Panc1 (cell line): ENCODE data around the gene BICRAL. TPM values are rescaled to one million over a fixed set of nuclear protein-coding genes. Genes with fewer than 3 reads are reported as not detected.

Source experiments
- ATAC-seq: fragments of 200-7000 bp; cut with Tn5 transposase; 2 replicates; pipeline ENCODE4 v1.9.1; 2020; ENCODE audit warnings: mild to moderate bottlenecking, moderate library complexity
- BruUV-seq: library from RNA; stranded (reverse); fragments of 400-500 nt; replicated peaks from 2 replicates; lab custom pipeline; 2021; lab: Mats Ljungman, UMichigan
- CTCF ChIA-PET: fragments of 300-600 bp; sonication (Branson Sonifier 250); formaldehyde crosslinking; loops from one replicate; lab custom pipeline; 2022; ENCODE audit warnings: antibody characterized with exemption; lab: Charles Lee
- POLR2A ChIA-PET: fragments of 300-600 bp; sonication (Branson Sonifier 250); formaldehyde crosslinking; loops from one replicate; lab custom pipeline; 2022; ENCODE audit warnings: antibody characterized with exemption; lab: Charles Lee
- DNase-seq: peaks from one replicate; pipeline ENCODE4 v3.0.0-alpha.2; 2010; ENCODE audit warnings: low read depth, low spot score
- H3K27ac ChIP-seq: 2 replicates; pipeline ENCODE4 v1.5.1; 2011; ENCODE audit warnings: mild to moderate bottlenecking, low read length, inconsistent platforms
- H3K27me3 ChIP-seq: fragments of 200-500 bp; sonication (Bioruptor generic); 2 replicates; pipeline ENCODE4 v1.6.0; 2014; ENCODE audit warnings: low read length, inconsistent platforms; ENCODE audit not compliant: control insufficient read depth, insufficient read depth
- H3K36me3 ChIP-seq: fragments of 200-500 bp; sonication (Bioruptor generic); 2 replicates; pipeline ENCODE4 v1.5.1; 2014; ENCODE audit warnings: inconsistent platforms, mild to moderate bottlenecking, low read length, moderate library complexity; ENCODE audit not compliant: control insufficient read depth, insufficient read depth
- H3K4me1 ChIP-seq: 2 replicates; pipeline ENCODE4 v1.5.1; 2011; ENCODE audit warnings: inconsistent platforms, mild to moderate bottlenecking, low read length, moderate library complexity; ENCODE audit not compliant: control insufficient read depth, insufficient read depth
- H3K4me3 ChIP-seq, 2 experiments: 2 replicates each; pipeline ENCODE4 v1.5.1; 2011 to 2012; ENCODE audit warnings: low read depth in 2 of 2, low read length in 2 of 2, mild to moderate bottlenecking in 2 of 2, inconsistent platforms in 1 of 2, moderate library complexity in 1 of 2
- H3K9me3 ChIP-seq: fragments of 200-500 bp; sonication (Bioruptor generic); 2 replicates; pipeline ENCODE4 v1.5.1; 2014; ENCODE audit warnings: low read depth, mild to moderate bottlenecking, inconsistent platforms, low read length, moderate library complexity; ENCODE audit not compliant: control insufficient read depth, insufficient read depth
- CTCF ChIP-seq: fragments of 450-650 bp; IDR thresholded peaks from 2 replicates; pipeline ENCODE4 v1.5.1; 2017; ENCODE audit warnings: mild to moderate bottlenecking
- POLR2AphosphoS5 ChIP-seq: IDR thresholded peaks from 2 replicates; pipeline ENCODE4 v1.6.1; 2012; ENCODE audit warnings: mild to moderate bottlenecking, low read depth, low read length, moderate library complexity
- REST ChIP-seq, 2 experiments: IDR thresholded peaks; 2 replicates each; pipeline ENCODE4 v1.6.1; 2011 to 2012; ENCODE audit warnings: low read depth in 2 of 2, control low read depth in 1 of 2, low read length in 1 of 2, mild to moderate bottlenecking in 1 of 2, moderate library complexity in 1 of 2; ENCODE audit not compliant: insufficient read depth in 1 of 2
- SIN3A ChIP-seq: IDR thresholded peaks from 2 replicates; pipeline ENCODE4 v1.6.1; 2012; ENCODE audit warnings: low read depth, mild to moderate bottlenecking, low read length, moderate library complexity, borderline replicate concordance; ENCODE audit not compliant: insufficient read depth
- TCF7L2 ChIP-seq: IDR thresholded peaks from 2 replicates; pipeline ENCODE4 v1.6.1; 2011; ENCODE audit warnings: mild to moderate bottlenecking, low read depth, low read length, inconsistent platforms
- in situ Hi-C: cut with HindIII; loops from 2 replicates; pipeline ENCODE4 v1.10.0; 2016; ENCODE audit warnings: low sequenced_read_pairs, low pct_unique_long_range_greater_than_20kb
- intact Hi-C: fragments of 100-400 bp; cut with micrococcal nuclease; formaldehyde crosslinking; loops from one replicate; pipeline ENCODE4 v1.10.0; 2022; ENCODE audit not compliant: unreplicated experiment
- total RNA-seq: library from RNA; stranded (reverse); gene quantifications from one replicate; pipeline ENCODE4 v1.2.1, GENCODE V29; 2021; ENCODE audit not compliant: unreplicated experiment

BICRAL gene
- total RNA-seq, 1 experiment from 2014 or later = 12.9 TPM

GRCh38 chr6:42818416-42818815 lies 36.6 kb downstream of the BICRAL start:
- no peak for DNase-seq
- intact Hi-C loops (no loop called here), in situ Hi-C loops (no loop called here)
- Histone ChIP-seq H3K27ac (no peak overlapping the region), H3K36me3 (no peaks in the 10 kb centered on the region), H3K27me3 (no peaks in the 10 kb centered on the region), H3K4me1 (no peaks in the 10 kb centered on the region), H3K9me3 (no peaks in the 10 kb centered on the region), H3K4me3 (no peak overlapping the region)
- POLR2A ChIA-PET = interaction anchor here (0.7 to 1.0 kb wide), 4 partner anchors 36 to 77 kb away, joined by 3 to 11 read pairs (median 4); a partner anchor contains a TSS
- BruUV-seq = no TSS peak
- TF ChIP-seq CTCF = no peak
- no peak for TF ChIP-seq POLR2AphosphoS5
- no peak for TF ChIP-seq TCF7L2
- TF ChIP-seq SIN3A = no peak
- TF ChIP-seq REST (IDR thresholded peaks at IDR 0.05; ENCODE audit: insufficient read depth in 1 of 2, low read depth in 2 of 2, low read length in 1 of 2) = no peak
- ATAC-seq = no peak
- CTCF ChIA-PET = no interaction called here

- intact Hi-C loops = no loop called here
- BruUV-seq = no TSS peak
- no peak for DNase-seq
- Histone ChIP-seq H3K27ac (no peak overlapping the region), H3K4me3 (no peak overlapping the region), H3K36me3 (no peaks in the 10 kb centered on the region), H3K9me3 (no peaks in the 10 kb centered on the region), H3K4me1 (no peaks in the 10 kb centered on the region), H3K27me3 (no peaks in the 10 kb centered on the region)
- no peak for ATAC-seq
- ChIA-PET POLR2A (interaction anchor here (1.0 kb wide), 1 partner anchor 36 kb away, joined by 3 read pairs; no protein-coding TSS in a partner anchor), CTCF (no interaction called here)
- in situ Hi-C loops = no loop called here
- TF ChIP-seq POLR2AphosphoS5 (no peak), SIN3A (no peak), CTCF (no peak), REST (IDR thresholded peaks at IDR 0.05; ENCODE audit: insufficient read depth in 1 of 2, low read depth in 2 of 2, low read length in 1 of 2) (no peak), TCF7L2 (no peak)
Measured at GRCh38 chr6:42818878-42819277, 37.0 kb downstream of the BICRAL start.
